ENCODE results near the gene RPL18. TPM values are rescaled to one million over a fixed set of nuclear protein-coding genes. Genes with fewer than 3 reads are reported as not detected.

The RPL18 gene
- total RNA-seq, 1 donor from 2014 or later, result 3,293 TPM

DNA sequence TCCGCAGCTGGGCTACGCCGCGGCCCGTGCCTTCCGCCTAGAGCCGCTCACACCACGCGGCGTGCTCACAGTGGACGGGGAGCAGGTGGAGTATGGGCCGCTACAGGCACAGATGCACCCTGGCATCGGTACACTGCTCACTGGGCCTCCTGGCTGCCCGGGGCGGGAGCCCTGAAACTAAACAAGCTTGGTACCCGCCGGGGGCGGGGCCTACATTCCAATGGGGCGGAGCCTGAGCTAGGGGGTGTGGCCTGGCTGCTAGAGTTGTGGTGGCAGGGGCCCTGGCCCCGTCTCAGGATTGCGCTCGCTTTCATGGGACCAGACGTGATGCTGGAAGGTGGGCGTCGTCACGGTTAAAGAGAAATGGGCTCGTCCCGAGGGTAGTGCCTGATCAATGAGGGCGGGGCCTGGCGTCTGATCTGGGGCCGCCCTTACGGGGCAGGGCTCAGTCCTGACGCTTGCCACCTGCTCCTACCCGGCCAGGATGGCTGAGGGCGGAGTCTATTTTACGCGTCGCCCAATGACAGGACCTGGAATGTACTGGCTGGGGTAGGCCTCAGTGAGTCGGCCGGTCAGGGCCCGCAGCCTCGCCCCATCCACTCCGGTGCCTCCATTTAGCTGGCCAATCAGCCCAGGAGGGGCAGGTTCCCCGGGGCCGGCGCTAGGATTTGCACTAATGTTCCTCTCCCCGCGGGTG is 10.8 kb upstream of the RPL18 start:
- no peak overlapping the region for H3K4me3 ChIP-seq (ENCODE audit: low read depth, low read length)
- no peak for DNase-seq (ENCODE audit: low read depth)
- TF ChIP-seq, protein P1, sequence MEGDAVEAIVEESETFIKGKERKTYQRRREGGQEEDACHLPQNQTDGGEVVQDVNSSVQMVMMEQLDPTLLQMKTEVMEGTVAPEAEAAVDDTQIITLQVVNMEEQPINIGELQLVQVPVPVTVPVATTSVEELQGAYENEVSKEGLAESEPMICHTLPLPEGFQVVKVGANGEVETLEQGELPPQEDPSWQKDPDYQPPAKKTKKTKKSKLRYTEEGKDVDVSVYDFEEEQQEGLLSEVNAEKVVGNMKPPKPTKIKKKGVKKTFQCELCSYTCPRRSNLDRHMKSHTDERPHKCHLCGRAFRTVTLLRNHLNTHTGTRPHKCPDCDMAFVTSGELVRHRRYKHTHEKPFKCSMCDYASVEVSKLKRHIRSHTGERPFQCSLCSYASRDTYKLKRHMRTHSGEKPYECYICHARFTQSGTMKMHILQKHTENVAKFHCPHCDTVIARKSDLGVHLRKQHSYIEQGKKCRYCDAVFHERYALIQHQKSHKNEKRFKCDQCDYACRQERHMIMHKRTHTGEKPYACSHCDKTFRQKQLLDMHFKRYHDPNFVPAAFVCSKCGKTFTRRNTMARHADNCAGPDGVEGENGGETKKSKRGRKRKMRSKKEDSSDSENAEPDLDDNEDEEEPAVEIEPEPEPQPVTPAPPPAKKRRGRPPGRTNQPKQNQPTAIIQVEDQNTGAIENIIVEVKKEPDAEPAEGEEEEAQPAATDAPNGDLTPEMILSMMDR (IDR thresholded peaks at IDR 0.05; ENCODE audit: insufficient read depth, low read length, poor library complexity, severe bottlenecking), result no peak

DNA sequence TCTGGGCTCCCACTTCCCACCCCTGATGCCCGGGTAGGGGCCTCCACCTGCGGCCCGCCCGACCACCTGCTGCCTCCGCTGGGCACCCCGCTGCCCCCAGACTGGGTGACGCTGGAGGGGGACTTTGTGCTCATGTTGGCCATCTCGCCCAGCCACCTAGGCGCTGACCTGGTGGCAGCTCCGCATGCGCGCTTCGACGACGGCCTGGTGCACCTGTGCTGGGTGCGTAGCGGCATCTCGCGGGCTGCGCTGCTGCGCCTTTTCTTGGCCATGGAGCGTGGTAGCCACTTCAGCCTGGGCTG is 10.3 kb upstream of the RPL18 start:
- Histone ChIP-seq H3K4me3 (ENCODE audit: low read depth, low read length) (no peak overlapping the region), H3K36me3 (ENCODE audit: control insufficient read depth, insufficient read depth, low read length) (no peaks in the 10 kb centered on the region), H3K27me3 (ENCODE audit: control insufficient read depth, insufficient read depth, low read length) (no peaks in the 10 kb centered on the region)
- no peak for DNase-seq (ENCODE audit: low read depth)
- TF ChIP-seq, protein P1 (IDR thresholded peaks at IDR 0.05; ENCODE audit: insufficient read depth, low read length, poor library complexity, severe bottlenecking), result no peak

More for the DNA sequence above, 10.8 kb upstream of the RPL18 start:
- no peaks in the 10 kb centered on the region for H3K36me3 ChIP-seq (ENCODE audit: control insufficient read depth, insufficient read depth, low read length)
- H3K27me3 ChIP-seq (ENCODE audit: control insufficient read depth, insufficient read depth, low read length), result no peaks in the 10 kb centered on the region

DNA sequence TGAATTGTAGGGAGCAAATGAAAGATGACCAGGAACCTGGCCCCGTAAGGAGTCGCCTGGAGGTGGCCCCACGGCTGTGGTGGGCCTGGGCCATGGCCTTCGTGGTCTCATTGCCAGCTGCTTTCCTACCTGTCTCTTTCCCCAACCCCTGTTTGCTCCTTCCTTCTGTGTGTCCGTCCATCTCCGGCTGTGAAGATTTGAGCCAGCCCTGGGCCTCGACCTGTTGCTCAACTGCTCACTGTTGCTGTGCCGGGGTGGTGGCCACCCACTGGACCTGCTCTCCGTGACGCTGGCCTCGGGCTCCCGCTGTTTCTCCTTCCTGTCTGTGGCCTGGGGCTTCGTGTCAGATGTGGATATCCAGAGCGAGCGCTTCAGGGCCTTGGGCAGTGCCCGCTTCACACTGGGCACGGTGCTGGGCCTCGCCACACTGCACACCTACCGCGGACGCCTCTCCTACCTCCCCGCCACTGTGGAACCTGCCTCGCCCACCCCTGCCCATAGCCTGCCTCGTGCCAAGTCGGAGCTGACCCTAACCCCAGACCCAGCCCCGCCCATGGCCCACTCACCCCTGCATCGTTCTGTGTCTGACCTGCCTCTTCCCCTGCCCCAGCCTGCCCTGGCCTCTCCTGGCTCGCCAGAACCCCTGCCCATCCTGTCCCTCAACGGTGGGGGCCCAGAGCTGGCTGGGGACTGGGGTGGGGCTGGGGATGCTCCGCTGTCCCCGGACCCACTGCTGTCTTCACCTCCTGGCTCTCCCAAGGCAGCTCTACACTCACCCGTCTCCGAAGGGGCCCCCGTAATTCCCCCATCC is 9.7 kb upstream of the RPL18 start:
- Histone ChIP-seq H3K4me3 (ENCODE audit: low read depth, low read length) (no peak overlapping the region), H3K36me3 (ENCODE audit: control insufficient read depth, insufficient read depth, low read length) (no peaks in the 10 kb centered on the region), H3K27me3 (ENCODE audit: control insufficient read depth, insufficient read depth, low read length) (no peaks in the 10 kb centered on the region)
- DNase-seq (ENCODE audit: low read depth), result no peak
- TF ChIP-seq, protein P1 (IDR thresholded peaks at IDR 0.05; ENCODE audit: insufficient read depth, low read length, poor library complexity, severe bottlenecking), result no peak

DNA sequence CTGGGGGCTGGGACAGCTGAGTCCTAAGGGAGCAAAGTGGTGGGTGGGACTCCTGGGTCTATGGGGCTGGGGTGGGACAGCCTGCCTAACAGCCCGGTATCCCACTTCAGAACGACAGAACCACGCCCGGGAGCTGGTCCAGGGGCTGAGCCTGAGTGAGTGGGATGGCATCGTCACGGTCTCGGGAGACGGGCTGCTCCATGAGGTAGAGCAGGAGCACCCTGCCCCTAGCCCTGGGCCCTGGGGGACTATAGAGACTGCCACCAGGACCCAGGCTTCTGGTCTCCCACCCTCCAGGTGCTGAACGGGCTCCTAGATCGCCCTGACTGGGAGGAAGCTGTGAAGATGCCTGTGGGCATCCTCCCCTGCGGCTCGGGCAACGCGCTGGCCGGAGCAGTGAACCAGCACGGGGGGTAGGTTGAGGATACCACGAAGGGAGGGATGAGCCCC is 8.9 kb upstream of the RPL18 start:
- Histone ChIP-seq H3K36me3 (ENCODE audit: control insufficient read depth, insufficient read depth, low read length) (no peaks in the 10 kb centered on the region), H3K4me3 (ENCODE audit: low read depth, low read length) (no peak overlapping the region), H3K27me3 (ENCODE audit: control insufficient read depth, insufficient read depth, low read length) (no peaks in the 10 kb centered on the region)
- TF ChIP-seq, protein P1 (IDR thresholded peaks at IDR 0.05; ENCODE audit: insufficient read depth, low read length, poor library complexity, severe bottlenecking), result no peak
- no peak for DNase-seq (ENCODE audit: low read depth)

DNA sequence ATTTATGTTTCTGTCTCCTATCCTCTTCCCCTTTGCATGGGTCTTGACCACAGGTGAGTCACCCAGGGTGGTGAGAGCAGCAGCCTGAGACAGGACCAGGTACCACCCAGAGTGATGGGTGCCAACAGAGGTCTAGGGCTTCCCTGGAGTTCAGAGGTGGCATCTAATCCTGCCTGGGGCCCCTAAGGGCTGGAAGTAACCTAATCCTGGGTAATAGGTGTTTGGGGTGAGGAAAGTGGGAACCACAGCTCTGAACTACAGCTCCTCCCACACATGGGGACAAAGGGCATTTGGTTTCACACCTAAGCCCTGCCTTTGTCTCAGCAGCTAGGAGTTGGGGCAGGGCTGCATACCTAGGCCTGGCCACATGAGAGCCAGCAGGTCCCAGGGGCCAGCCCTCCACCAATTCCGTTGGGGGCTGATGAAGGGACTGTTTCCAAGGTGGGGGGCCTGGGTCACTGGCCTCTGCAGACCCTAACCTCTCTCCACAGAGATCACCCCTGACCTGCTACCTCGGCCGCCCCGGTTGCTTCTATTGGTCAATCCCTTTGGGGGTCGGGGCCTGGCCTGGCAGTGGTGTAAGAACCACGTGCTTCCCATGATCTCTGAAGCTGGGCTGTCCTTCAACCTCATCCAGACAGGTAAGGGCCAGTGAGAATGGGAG is 8.4 kb upstream of the RPL18 start:
- Histone ChIP-seq H3K36me3 (ENCODE audit: control insufficient read depth, insufficient read depth, low read length) (no peaks in the 10 kb centered on the region), H3K27me3 (ENCODE audit: control insufficient read depth, insufficient read depth, low read length) (no peaks in the 10 kb centered on the region), H3K4me3 (ENCODE audit: low read depth, low read length) (no peak overlapping the region)
- DNase-seq (ENCODE audit: low read depth), result no peak
- TF ChIP-seq, protein P1 (IDR thresholded peaks at IDR 0.05; ENCODE audit: insufficient read depth, low read length, poor library complexity, severe bottlenecking), result no peak

Measured in kidney epithelial cell (primary cell).